Activated CD4-positive, alpha-beta T cell treated with anti-CD3 and anti-CD28 coated beads for 48 hours (primary cell): ENCODE measurements around the gene NDC80.
A peak's percentile ranks its signal among the peaks of the same experiment; 100 is the strongest.
"Not testable (repeated sequence)": the region's sequence is repeated elsewhere in the genome, so short reads cannot be mapped to it uniquely, and the experiment has no call there.

ENCODE experiments used
- DNase-seq: peaks from one replicate; pipeline ENCODE4 v3.0.0-alpha.2; 2020

NDC80 gene

GRCh38 chr18:2571200-2572170, at the start of gene NDC80, which contains the start of gene METTL4:
TSS of gene NDC80 (plus strand) at chr18:2571557. CDS start at chr18:2572986, 1,429 bp downstream.
TSS of gene METTL4 (minus strand) at chr18:2571505. CDS start at chr18:2567216, 4,289 bp downstream.
- DNase-seq: peak; percentile 89

- DNase-seq: no peak
Observed at GRCh38 chr18:2522112-2522511, 49.2 kb upstream of the NDC80 start.

- not testable (repeated sequence) for DNase-seq
Observed at GRCh38 chr18:2524794-2525198, 46.6 kb upstream of the NDC80 start.

GRCh38 chr18:2526329-2526728, 45.0 kb upstream of the NDC80 start:
- DNase-seq: no peak

GRCh38 chr18:2529154-2529553, 42.2 kb upstream of the NDC80 start:
- no peak for DNase-seq

GRCh38 chr18:2531751-2532150, 39.6 kb upstream of the NDC80 start:
- DNase-seq: no peak

- no peak for DNase-seq
Observed at GRCh38 chr18:2532797-2533196, 38.6 kb upstream of the NDC80 start.

GRCh38 chr18:2534906-2535305, 36.5 kb upstream of the NDC80 start:
- no peak for DNase-seq

- DNase-seq: no peak
Observed at GRCh38 chr18:2535419-2535910, 35.9 kb upstream of the NDC80 start.

GRCh38 chr18:2536063-2536462, 35.3 kb upstream of the NDC80 start:
- DNase-seq: no peak

GRCh38 chr18:2536493-2536892, 34.9 kb upstream of the NDC80 start:
- DNase-seq: no peak

- DNase-seq: no peak
Observed at GRCh38 chr18:2537296-2537695, 34.1 kb upstream of the NDC80 start.

GRCh38 chr18:2538236-2538635, 33.1 kb upstream of the NDC80 start:
- DNase-seq: no peak

GRCh38 chr18:2538844-2539243, 32.5 kb upstream of the NDC80 start:
- DNase-seq: no peak

- DNase-seq: no peak
Observed at GRCh38 chr18:2540575-2540974, 30.8 kb upstream of the NDC80 start.

- DNase-seq: not testable (repeated sequence)
Observed at GRCh38 chr18:2541925-2542563, 29.3 kb upstream of the NDC80 start.

GRCh38 chr18:2545155-2545554, 26.2 kb upstream of the NDC80 start:
- no peak for DNase-seq

GRCh38 chr18:2547477-2548087, 23.8 kb upstream of the NDC80 start:
- no peak for DNase-seq

- no peak for DNase-seq
Observed at GRCh38 chr18:2549462-2549861, 21.9 kb upstream of the NDC80 start.

- no peak for DNase-seq
Observed at GRCh38 chr18:2551425-2551824, 19.9 kb upstream of the NDC80 start.

- no peak for DNase-seq
Observed at GRCh38 chr18:2554696-2555095, 16.7 kb upstream of the NDC80 start.

- no peak for DNase-seq
Observed at GRCh38 chr18:2555895-2556294, 15.5 kb upstream of the NDC80 start.

- DNase-seq: no peak
Observed at GRCh38 chr18:2557536-2557935, 13.8 kb upstream of the NDC80 start.
